ENCODE results near the gene INPP5B. TPM values are rescaled to one million over a fixed set of nuclear protein-coding genes. Genes with fewer than 3 reads are reported as not detected.

INPP5B gene
- total and polyA plus RNA-seq, 10 of the 15 experiments (the other 5 are each of a cell fraction or from before 2014, with no cell fraction given), result 10.9 to 54.4 (median 26.9) TPM

GRCh38 chr1:37944086-37944763 lies 2.6 kb downstream of the INPP5B start:
- no peak overlapping the region for H3K4me3 ChIP-seq
- no peak for TF ChIP-seq STAT3 (IDR thresholded peaks at IDR 0.05; ENCODE audit: low read depth, low read length)
- no peak for TF ChIP-seq MYC (IDR thresholded peaks at IDR 0.05; ENCODE audit: insufficient read depth, insufficient read length, insufficient replicate concordance, low read length, severe bottlenecking)
- no peak for TF ChIP-seq GABPA (IDR thresholded peaks at IDR 0.05; ENCODE audit: low read depth)
- no peak for TF ChIP-seq SP1 (IDR thresholded peaks at IDR 0.05; ENCODE audit: low read depth, low read length)
- no peak for TF ChIP-seq MLLT1 (IDR thresholded peaks at IDR 0.05)
- no peaks in the 10 kb centered on the region for H4K20me1 ChIP-seq (ENCODE audit: control insufficient read depth, insufficient read depth)
- peaks cover 27% of the 10 kb centered on the region for H3K4me1 ChIP-seq (ENCODE audit: control insufficient read depth, insufficient read depth, low read length)
- RAD21 ChIA-PET (ENCODE audit: unreplicated experiment), result no interaction called here
- ATAC-seq (no peak), DNase-seq (ENCODE audit: low read depth, low spot score) (no peak), FAIRE-seq (no peak)
- WGBS (ENCODE audit: insufficient coverage, insufficient replicate concordance, low lambda C conversion rate, missing lambda C conversion rate), result 84% methylated on average over 4 of the region's 4 CpGs
- in situ Hi-C loops (cut with MboI), result no loop called here
- no peaks in the 10 kb centered on the region; the same call in 2 of the 3 replicates for H3K9me3 ChIP-seq (replicated peaks; ENCODE audit: control insufficient read depth, insufficient read depth, low read length)
- intact Hi-C loops (cut with micrococcal nuclease; ENCODE audit: unreplicated experiment), result no loop called here
- POLR2A ChIA-PET, result interaction anchor here (1.2 kb wide), 1 partner anchor 12 kb away, joined by 13 read pairs; no protein-coding TSS in a partner anchor
- H3K27me3 ChIP-seq (replicated peaks in 1 of 2; ENCODE audit: control insufficient read depth in 2 of 2, insufficient read depth in 2 of 2, low read length in 1 of 2), result no peaks in the 10 kb centered on the region
- H3K4me2 ChIP-seq (ENCODE audit: control insufficient read depth, insufficient read depth), result no peak overlapping the region
- no peak overlapping the region for H2AFZ ChIP-seq (ENCODE audit: control insufficient read depth, low read depth, low read length)
- no peak overlapping the region for H3K27ac ChIP-seq (ENCODE audit: control insufficient read depth, insufficient read depth)
- CTCF ChIA-PET, result interaction anchor here (1.0 kb wide), 2 partner anchors 48 to 57 kb away, joined by 3 to 4 read pairs; no protein-coding TSS in a partner anchor
- TSS peak; percentile 43 for BruUV-seq (replicated peaks)
- SMC1A ChIA-PET (ENCODE audit: uncharacterized antibody, unreplicated experiment), result interaction anchor here (1.5 kb wide), 2 partner anchors 17 to 44 kb away, joined by 3 to 4 read pairs; no protein-coding TSS in a partner anchor
- no peak overlapping the region for H3K9ac ChIP-seq (ENCODE audit: control insufficient read depth, insufficient read depth, low read length)
- peaks cover 5% of the 10 kb centered on the region; the same call in 1 of the 2 replicates for H3K79me2 ChIP-seq (ENCODE audit: control insufficient read depth, insufficient read depth, low read length)
- H3K36me3 ChIP-seq (ENCODE audit: control insufficient read depth in 2 of 2, insufficient read depth in 2 of 2, low read length in 1 of 2), result no peaks in the 10 kb centered on the region; a peak in 1 of 4 replicates
